NCI-H1105 (cell line): ENCODE data around the gene ANLN.
"Not testable (repeated sequence)": the region's sequence is repeated elsewhere in the genome, so short reads cannot be mapped to it uniquely, and the experiment has no call there.

Experiments used
- DNase-seq: peaks from one replicate; lab custom pipeline; 2025; lab: John Stamatoyannopoulos, UW

ANLN gene

DNA sequence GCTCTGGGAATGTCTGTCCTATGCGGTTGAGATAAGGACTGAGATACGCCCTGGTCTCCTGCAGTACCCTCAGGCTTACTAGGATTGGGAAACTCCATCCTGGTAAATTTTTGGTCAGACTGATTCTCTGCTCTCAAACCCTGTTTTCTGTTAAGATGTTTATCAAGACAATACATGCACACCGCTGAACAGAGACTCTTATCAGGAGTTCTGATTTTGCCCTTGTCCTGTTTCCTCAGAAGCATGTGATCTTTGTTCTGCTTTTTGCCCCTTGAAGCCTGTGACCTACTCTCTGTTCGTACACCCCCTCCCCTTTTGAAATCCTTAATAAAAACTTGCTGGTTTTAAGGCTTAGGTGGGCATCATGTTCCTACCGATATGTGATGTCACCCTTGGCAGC lies 76.3 kb downstream of the ANLN start:
- not testable (repeated sequence) for DNase-seq

DNA sequence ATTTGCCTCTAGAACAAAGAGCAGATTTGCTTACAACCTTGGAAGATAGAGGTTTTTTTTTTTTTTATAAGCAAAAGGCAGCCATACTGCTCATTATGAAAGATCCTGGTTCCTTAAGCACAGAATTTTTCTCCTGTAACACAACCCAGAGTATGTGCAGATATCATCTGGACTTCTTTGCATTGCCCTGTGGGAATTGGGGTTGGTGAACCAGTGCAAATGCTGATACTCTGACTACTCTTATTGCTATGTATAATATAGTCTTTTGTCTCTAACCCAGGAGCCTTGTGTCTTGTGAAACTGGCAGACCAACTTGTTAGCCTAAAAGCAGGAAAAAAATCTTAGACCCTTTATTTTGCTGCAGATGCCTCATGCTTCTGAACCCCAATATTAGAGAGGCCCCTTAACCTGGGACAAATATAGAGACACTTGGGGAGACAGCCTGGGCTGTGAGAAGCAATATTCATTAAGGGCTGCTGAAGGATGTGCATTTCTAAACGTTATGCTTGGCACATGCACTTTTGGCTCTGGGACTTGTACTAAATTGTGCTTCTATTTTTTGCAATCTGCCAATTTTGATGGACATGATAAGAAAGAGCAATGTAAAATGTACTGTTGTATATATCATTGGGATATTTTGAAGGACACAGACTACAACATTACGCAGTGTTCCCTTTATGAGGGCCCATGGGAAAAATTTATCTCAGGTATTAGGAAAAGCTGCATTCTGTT lies 78.9 kb downstream of the ANLN start:
- no peak for DNase-seq

DNA sequence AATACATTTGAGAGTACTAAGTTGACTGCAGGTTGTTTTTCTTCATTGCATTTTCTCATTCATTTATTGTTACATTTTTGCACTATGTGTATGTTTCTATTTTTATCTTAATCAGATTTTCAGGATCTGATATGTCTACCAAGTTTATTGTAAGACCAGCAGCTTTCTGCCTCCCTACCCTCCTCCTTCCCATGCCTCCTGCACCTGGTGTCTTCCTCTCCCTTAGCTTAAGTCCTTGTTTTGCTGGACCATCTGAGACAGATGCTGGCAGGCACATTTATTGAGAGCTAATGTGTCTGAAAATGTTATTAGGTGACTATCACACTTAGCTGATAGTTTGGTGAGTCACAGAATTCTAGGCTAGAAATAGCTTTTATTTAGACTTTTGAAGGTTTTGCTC lies 79.6 kb downstream of the ANLN start:
- no peak for DNase-seq

DNA sequence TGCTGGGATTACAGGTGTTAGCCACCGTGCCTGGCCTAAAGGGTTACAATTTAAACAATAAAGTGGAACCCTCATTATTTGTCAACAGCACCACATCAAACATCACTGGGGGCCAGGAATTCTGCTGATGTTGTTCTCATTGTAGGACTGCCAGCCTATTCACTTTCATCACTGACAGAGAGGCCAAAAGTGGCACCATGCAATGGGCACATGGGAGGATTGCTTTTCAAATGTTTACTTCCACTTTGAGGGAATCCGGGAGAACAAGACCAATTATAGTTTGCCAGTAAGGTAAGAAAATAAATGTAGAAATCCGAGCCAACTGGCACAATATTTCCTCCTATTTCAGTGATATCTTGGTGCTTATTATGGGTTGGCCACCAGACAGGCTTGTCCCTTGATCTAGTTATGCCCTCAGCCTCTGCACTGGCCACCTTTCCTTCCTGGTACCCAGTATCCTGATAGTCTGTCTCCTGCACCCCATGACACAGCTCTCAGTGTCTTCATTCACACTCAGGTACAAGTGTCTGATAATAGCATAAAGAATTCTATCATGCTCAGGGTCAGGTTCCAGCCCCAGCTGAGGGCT lies 82.6 kb downstream of the ANLN start:
- no peak for DNase-seq

- peak; percentile 8 for DNase-seq
Observed at GRCh38 chr7:36473454-36474282, 84.0 kb downstream of the ANLN start.

- no peak for DNase-seq
Observed at GRCh38 chr7:36474283-36475010, 84.8 kb downstream of the ANLN start.

- no peak for DNase-seq
Observed at GRCh38 chr7:36475011-36475342, 85.3 kb downstream of the ANLN start.

DNA sequence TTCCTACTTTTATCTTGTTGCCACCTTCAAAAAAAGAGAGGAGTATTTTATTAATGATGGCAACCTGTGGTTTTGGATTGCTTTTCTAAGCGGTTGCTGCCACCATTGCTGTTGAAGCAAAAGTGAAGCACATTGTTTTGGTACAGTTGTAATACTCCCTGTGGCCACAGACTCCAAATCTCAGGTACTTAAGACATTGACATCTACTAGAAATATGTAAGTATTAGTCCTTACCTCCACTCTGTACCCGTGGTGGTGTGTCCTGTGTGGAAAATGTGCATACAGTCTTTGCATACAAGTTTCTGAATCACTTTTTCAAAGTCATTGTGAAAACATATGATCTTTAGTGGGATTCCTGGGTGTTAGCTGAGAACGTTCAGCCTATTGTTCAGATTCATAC lies 85.7 kb downstream of the ANLN start:
- no peak for DNase-seq

GRCh38 chr7:36478745-36479144 lies 89.1 kb downstream of the ANLN start:
- no peak for DNase-seq

- DNase-seq: not testable (repeated sequence)
Observed at GRCh38 chr7:36483853-36484252, 94.2 kb downstream of the ANLN start.

GRCh38 chr7:36484265-36484664 lies 94.6 kb downstream of the ANLN start:
- DNase-seq: no peak

GRCh38 chr7:36486336-36486735 lies 96.7 kb downstream of the ANLN start:
- no peak for DNase-seq

DNA sequence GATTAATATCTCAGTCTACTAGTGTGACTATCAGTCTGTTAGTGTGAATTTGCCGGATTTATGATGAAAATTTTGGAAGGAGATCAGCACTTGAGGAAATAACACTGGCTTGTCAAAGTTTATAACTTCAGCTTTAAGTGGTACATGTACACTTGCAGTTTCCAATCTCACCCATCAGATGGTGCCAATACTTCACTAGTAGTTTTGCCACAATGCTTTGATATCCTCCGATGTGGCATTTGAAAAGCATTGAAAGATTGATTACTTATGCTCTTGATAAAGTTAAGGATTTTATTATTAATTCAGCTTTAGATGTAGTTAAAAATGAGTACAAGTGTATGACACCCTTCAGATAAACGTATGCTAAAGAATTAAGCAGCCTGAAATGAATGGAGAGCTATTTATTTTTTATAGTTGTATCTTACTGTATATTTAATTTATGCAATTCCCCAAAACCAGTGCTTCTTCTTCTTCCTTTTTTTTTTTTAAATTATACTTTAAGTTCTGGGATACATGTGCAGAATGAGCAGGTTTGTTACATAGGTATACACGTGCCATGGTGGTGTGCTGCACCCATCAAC lies 98.2 kb downstream of the ANLN start:
- peak; percentile 57 for DNase-seq

DNA sequence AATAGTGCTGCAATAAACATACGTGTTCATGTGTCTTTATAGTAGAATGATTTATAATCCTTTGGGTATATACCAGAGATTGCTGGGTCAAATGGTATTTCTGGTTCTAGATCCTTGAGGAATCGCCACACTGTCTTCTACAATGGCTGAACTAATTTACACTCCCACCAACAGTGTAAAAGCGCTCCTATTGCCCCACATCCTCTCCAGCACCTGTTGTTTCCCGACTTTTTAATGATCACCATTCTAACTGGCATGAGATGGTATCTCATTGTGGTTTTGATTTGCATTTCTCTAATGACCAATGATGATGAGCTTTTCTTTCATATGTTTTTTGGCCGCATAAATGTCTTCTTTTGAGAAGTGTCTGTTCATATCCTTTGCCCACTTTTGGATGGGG lies 99.0 kb downstream of the ANLN start:
- DNase-seq: not testable (repeated sequence)

GRCh38 chr7:36490419-36490830 lies 100.8 kb downstream of the ANLN start:
- DNase-seq: no peak

- no peak for DNase-seq
Observed at GRCh38 chr7:36491317-36491716, 101.7 kb downstream of the ANLN start.

- no peak for DNase-seq
Observed at GRCh38 chr7:36496576-36496975, 106.9 kb downstream of the ANLN start.

DNA sequence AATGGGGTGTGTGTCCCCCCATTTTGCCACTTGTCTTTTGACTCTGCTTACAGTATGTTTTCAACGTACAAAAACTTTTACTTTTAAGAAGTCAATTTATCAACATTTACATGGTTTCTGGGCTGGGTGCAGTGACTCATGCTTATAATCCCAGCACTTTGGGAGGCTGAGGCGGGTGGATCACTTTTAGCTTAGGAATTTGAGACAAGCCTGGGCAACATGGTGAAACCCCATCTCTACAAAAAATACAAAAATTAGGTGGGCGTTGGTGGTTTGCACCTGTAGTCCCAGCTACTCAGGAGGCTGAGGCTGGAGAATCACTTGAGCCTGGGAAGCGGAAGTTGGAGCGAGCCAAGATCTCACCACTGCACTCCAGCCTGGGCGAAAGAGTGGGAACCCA lies 107.5 kb downstream of the ANLN start:
- not testable (repeated sequence) for DNase-seq

DNA sequence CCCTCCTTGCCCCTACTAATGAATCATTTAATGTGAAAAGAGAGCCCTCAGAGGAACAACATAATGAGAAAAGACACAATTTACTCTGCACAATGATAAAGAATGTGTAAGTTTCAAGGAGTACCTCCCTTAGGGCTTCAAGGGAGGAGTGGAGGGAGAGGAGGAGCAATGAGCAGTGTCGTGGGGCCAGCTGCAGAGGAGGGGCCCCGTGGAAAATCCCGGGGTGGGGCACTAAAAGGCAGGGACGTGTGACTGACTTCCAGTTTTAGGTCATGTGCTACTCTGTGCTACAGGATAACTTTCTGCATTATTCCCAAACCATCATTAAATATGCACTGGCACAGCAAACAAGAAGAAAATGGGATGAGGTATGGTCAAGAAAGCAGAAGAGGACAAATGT lies 108.1 kb downstream of the ANLN start:
- DNase-seq: no peak
